ENCODE data around the gene SUPT7L. TPM values are rescaled to one million over a fixed set of nuclear protein-coding genes. Genes with fewer than 3 reads are reported as not detected.
"Not testable (repeated sequence)": the region's sequence is repeated elsewhere in the genome, so short reads cannot be mapped to it uniquely, and the experiment has no call there.

SUPT7L gene
- total and polyA plus RNA-seq, 3 experiments from 2014 or later, result 24.6 to 33.6 (median 31.1) TPM

- peaks cover 0 to 2% (median 0%) of the 10 kb centered on the region in 3 donors for H3K4me1 Mint-ChIP-seq
- H3K27ac Mint-ChIP-seq, result peak overlapping the region in 4 of 8 donors; percentile 38 to 69 (median 52)
- CTCF ChIA-PET, result interaction anchor here (1.4 kb wide), 1 partner anchor 35 kb away, joined by 3 read pairs; no protein-coding TSS in a partner anchor
- no peaks in the 10 kb centered on the region for H3K9me3 ChIP-seq (ENCODE audit: low read length)
- POLR2A ChIA-PET, result interaction anchor here (0.6 to 0.8 kb wide), 2 partner anchors 18 to 26 kb away, joined by 3 read pairs; no protein-coding TSS in a partner anchor
- H3K36me3 ChIP-seq (ENCODE audit: insufficient read depth, low read length), result peaks cover 39% of the 10 kb centered on the region
- no peak for DNase-seq
- no peaks in the 10 kb centered on the region for H3K9me3 Mint-ChIP-seq
- no peaks in the 10 kb centered on the region for H3K4me1 ChIP-seq (ENCODE audit: insufficient read depth, low read length)
- H3K36me3 Mint-ChIP-seq, result peaks cover 0 to 79% (median 12%) of the 10 kb centered on the region in 3 donors
- no peaks in the 10 kb centered on the region for H3K27me3 Mint-ChIP-seq
- no peak overlapping the region for H3K4me3 ChIP-seq (ENCODE audit: low read length)
- no peaks in the 10 kb centered on the region for H3K27me3 ChIP-seq (ENCODE audit: insufficient read depth, low read length, poor library complexity, severe bottlenecking)
- no peak overlapping the region for H3K27ac ChIP-seq (ENCODE audit: low read depth, low read length)
- H3K4me3 Mint-ChIP-seq, result no peak overlapping the region
These were observed 16.1 kb downstream of the SUPT7L start for GRCh38 chr2:27647289-27647688.

GRCh38 chr2:27645197-27645596, 18.2 kb downstream of the SUPT7L start:
- CTCF ChIA-PET, result interaction anchor here (1.1 kb wide), 1 partner anchor 16 kb away, joined by 3 read pairs; the partner anchor contains the start of genes CCDC121 and GPN1
- H3K9me3 Mint-ChIP-seq, result no peaks in the 10 kb centered on the region

GRCh38 chr2:27640722-27641245, 22.6 kb downstream of the SUPT7L start:
- Histone ChIP-seq H3K36me3 (ENCODE audit: insufficient read depth, low read length) (peaks cover 44% of the 10 kb centered on the region), H3K4me3 (ENCODE audit: low read length) (no peak overlapping the region), H3K27ac (ENCODE audit: low read depth, low read length) (no peak overlapping the region), H3K4me1 (ENCODE audit: insufficient read depth, low read length) (peaks cover 8% of the 10 kb centered on the region), H3K9me3 (ENCODE audit: low read length) (no peaks in the 10 kb centered on the region), H3K27me3 (ENCODE audit: insufficient read depth, low read length, poor library complexity, severe bottlenecking) (no peaks in the 10 kb centered on the region)
- Mint-ChIP-seq H3K27me3 (no peaks in the 10 kb centered on the region), H3K4me1 (peaks cover 10 to 17% (median 15%) of the 10 kb centered on the region in 3 donors), H3K4me3 (no peak overlapping the region), H3K9me3 (no peaks in the 10 kb centered on the region), H3K36me3 (peaks cover 3 to 78% (median 14%) of the 10 kb centered on the region in 3 donors), H3K27ac (peak overlapping the region in 1 of 8 donors; percentile 54)
- DNase-seq, result no peak
- POLR2A ChIA-PET, result no interaction called here
- CTCF ChIA-PET, result no interaction called here

More at GRCh38 chr2:27645197-27645596, 18.2 kb downstream of the SUPT7L start:
- Mint-ChIP-seq H3K4me3 (no peak overlapping the region), H3K27me3 (no peaks in the 10 kb centered on the region), H3K27ac (no peak overlapping the region), H3K4me1 (peaks cover 0 to 2% (median 0%) of the 10 kb centered on the region in 3 donors), H3K36me3 (peaks cover 0 to 81% (median 17%) of the 10 kb centered on the region in 3 donors)
- no peak for DNase-seq
- POLR2A ChIA-PET, result no interaction called here
- Histone ChIP-seq H3K36me3 (ENCODE audit: insufficient read depth, low read length) (peaks cover 44% of the 10 kb centered on the region), H3K9me3 (ENCODE audit: low read length) (no peaks in the 10 kb centered on the region), H3K4me1 (ENCODE audit: insufficient read depth, low read length) (no peaks in the 10 kb centered on the region), H3K27me3 (ENCODE audit: insufficient read depth, low read length, poor library complexity, severe bottlenecking) (no peaks in the 10 kb centered on the region), H3K4me3 (ENCODE audit: low read length) (no peak overlapping the region), H3K27ac (ENCODE audit: low read depth, low read length) (no peak overlapping the region)

- H3K4me3 Mint-ChIP-seq, result peak overlapping the region in 1 of 7 donors; percentile 28
- Histone ChIP-seq H3K36me3 (ENCODE audit: insufficient read depth, low read length) (peaks cover 56% of the 10 kb centered on the region), H3K9me3 (ENCODE audit: low read length) (no peaks in the 10 kb centered on the region), H3K4me3 (ENCODE audit: low read length) (no peak overlapping the region), H3K4me1 (ENCODE audit: insufficient read depth, low read length) (peaks cover 8% of the 10 kb centered on the region), H3K27me3 (ENCODE audit: insufficient read depth, low read length, poor library complexity, severe bottlenecking) (no peaks in the 10 kb centered on the region), H3K27ac (ENCODE audit: low read depth, low read length) (no peak overlapping the region)
- peak overlapping the region; percentile 13 to 95 (median 87) for H3K27ac Mint-ChIP-seq
- no peaks in the 10 kb centered on the region for H3K9me3 Mint-ChIP-seq
- no peak for DNase-seq
- ChIA-PET CTCF (no interaction called here), POLR2A (no interaction called here)
- peaks cover 10 to 29% (median 17%) of the 10 kb centered on the region in 3 donors for H3K4me1 Mint-ChIP-seq
- H3K36me3 Mint-ChIP-seq, result peaks cover 13 to 81% (median 30%) of the 10 kb centered on the region in 3 donors
- H3K27me3 Mint-ChIP-seq, result no peaks in the 10 kb centered on the region
These were observed 24.7 kb downstream of the SUPT7L start for GRCh38 chr2:27638709-27639108.

- peak in 1 of 5 donors; percentile 40 for DNase-seq
- peaks cover 13 to 81% (median 33%) of the 10 kb centered on the region in 3 donors for H3K36me3 Mint-ChIP-seq
These were observed 25.3 kb downstream of the SUPT7L start for GRCh38 chr2:27638037-27638637.

GRCh38 chr2:27636766-27637165, 26.6 kb downstream of the SUPT7L start:
- Mint-ChIP-seq H3K4me1 (peaks cover 10 to 37% (median 23%) of the 10 kb centered on the region in 3 donors), H3K36me3 (peaks cover 13 to 84% (median 40%) of the 10 kb centered on the region in 3 donors), H3K27me3 (no peaks in the 10 kb centered on the region), H3K27ac (no peak overlapping the region), H3K9me3 (no peaks in the 10 kb centered on the region), H3K4me3 (no peak overlapping the region)
- DNase-seq, result no peak
- CTCF ChIA-PET, result no interaction called here
- Histone ChIP-seq H3K9me3 (ENCODE audit: low read length) (no peaks in the 10 kb centered on the region), H3K36me3 (ENCODE audit: insufficient read depth, low read length) (peaks cover 61% of the 10 kb centered on the region), H3K4me3 (ENCODE audit: low read length) (no peak overlapping the region), H3K27me3 (ENCODE audit: insufficient read depth, low read length, poor library complexity, severe bottlenecking) (no peaks in the 10 kb centered on the region), H3K27ac (ENCODE audit: low read depth, low read length) (no peak overlapping the region), H3K4me1 (ENCODE audit: insufficient read depth, low read length) (peaks cover 8% of the 10 kb centered on the region)
- POLR2A ChIA-PET, result no interaction called here

More at GRCh38 chr2:27638037-27638637, 25.3 kb downstream of the SUPT7L start:
- Mint-ChIP-seq H3K4me3 (peak overlapping the region in 4 of 7 donors; percentile 35 to 57 (median 42)), H3K27ac (peak overlapping the region in 7 of 8 donors; percentile 13 to 95 (median 91)), H3K4me1 (peaks cover 10 to 29% (median 17%) of the 10 kb centered on the region in 3 donors), H3K9me3 (no peaks in the 10 kb centered on the region), H3K27me3 (no peaks in the 10 kb centered on the region)
- H3K36me3 ChIP-seq (ENCODE audit: insufficient read depth, low read length), result peaks cover 59% of the 10 kb centered on the region
- H3K27me3 ChIP-seq (ENCODE audit: insufficient read depth, low read length, poor library complexity, severe bottlenecking), result no peaks in the 10 kb centered on the region
- H3K4me3 ChIP-seq (ENCODE audit: low read length), result no peak overlapping the region
- POLR2A ChIA-PET, result no interaction called here
- CTCF ChIA-PET, result no interaction called here
- H3K27ac ChIP-seq (ENCODE audit: low read depth, low read length), result no peak overlapping the region
- H3K4me1 ChIP-seq (ENCODE audit: insufficient read depth, low read length), result peaks cover 8% of the 10 kb centered on the region
- no peaks in the 10 kb centered on the region for H3K9me3 ChIP-seq (ENCODE audit: low read length)

GRCh38 chr2:27634291-27634690, 29.1 kb downstream of the SUPT7L start:
- H3K27me3 Mint-ChIP-seq, result no peaks in the 10 kb centered on the region
- no peak overlapping the region for H3K4me3 Mint-ChIP-seq
- ChIA-PET CTCF (no interaction called here), POLR2A (no interaction called here)
- Histone ChIP-seq H3K9me3 (ENCODE audit: low read length) (no peaks in the 10 kb centered on the region), H3K4me1 (ENCODE audit: insufficient read depth, low read length) (peaks cover 15% of the 10 kb centered on the region), H3K36me3 (ENCODE audit: insufficient read depth, low read length) (peaks cover 57% of the 10 kb centered on the region), H3K4me3 (ENCODE audit: low read length) (no peak overlapping the region), H3K27me3 (ENCODE audit: insufficient read depth, low read length, poor library complexity, severe bottlenecking) (no peaks in the 10 kb centered on the region), H3K27ac (ENCODE audit: low read depth, low read length) (no peak overlapping the region)
- peaks cover 13 to 76% (median 37%) of the 10 kb centered on the region in 3 donors for H3K36me3 Mint-ChIP-seq
- no peak for DNase-seq
- no peaks in the 10 kb centered on the region for H3K9me3 Mint-ChIP-seq
- H3K4me1 Mint-ChIP-seq, result peaks cover 23 to 51% (median 40%) of the 10 kb centered on the region in 3 donors
- no peak overlapping the region for H3K27ac Mint-ChIP-seq

GRCh38 chr2:27630257-27630656, 33.2 kb downstream of the SUPT7L start:
- H3K4me3 ChIP-seq (ENCODE audit: low read length); H3K27me3 Mint-ChIP-seq; H3K9me3 ChIP-seq (ENCODE audit: low read length); H3K9me3 Mint-ChIP-seq; H3K27me3 ChIP-seq (ENCODE audit: insufficient read depth, low read length, poor library complexity, severe bottlenecking); POLR2A ChIA-PET; DNase-seq; CTCF ChIA-PET; H3K27ac ChIP-seq (ENCODE audit: low read depth, low read length): not testable (repeated sequence)
- Histone ChIP-seq H3K36me3 (ENCODE audit: insufficient read depth, low read length) (peaks cover 37% of the 10 kb centered on the region), H3K4me1 (ENCODE audit: insufficient read depth, low read length) (peaks cover 15% of the 10 kb centered on the region)
- peaks cover 15 to 31% (median 23%) of the 10 kb centered on the region in 3 donors for H3K4me1 Mint-ChIP-seq
- H3K4me3 Mint-ChIP-seq, result peak overlapping the region in 3 of 7 donors; percentile 34 to 67 (median 38)
- H3K36me3 Mint-ChIP-seq, result peaks cover 10 to 46% (median 26%) of the 10 kb centered on the region in 3 donors
- H3K27ac Mint-ChIP-seq, result peak overlapping the region in 3 of 8 donors; percentile 66 to 90 (median 66)
